Gastroesophageal sphincter (tissue), 4 donors: ENCODE results near the gene BRD7. TPM values are rescaled to one million over a fixed set of nuclear protein-coding genes. Genes with fewer than 3 reads are reported as not detected.

Experiments used
- ATAC-seq: fragments of 150-250 bp; one replicate; pipeline ENCODE4 v1.9.1; 2016; ENCODE audit warnings: mild to moderate bottlenecking, moderate library complexity
- H3K27ac ChIP-seq, 4 donors: fragments of 200-600 bp; sonication (generic) in 3 of 4; 1 replicate in 3 of 4; 2 replicates in 1 of 4; pipeline ENCODE4 v1.5.1; 2016 to 2019
- H3K27me3 ChIP-seq: fragments of 200-600 bp; sonication (generic); one replicate; pipeline ENCODE4 v1.5.1; 2019
- H3K36me3 ChIP-seq, 2 donors: fragments of 200-600 bp; sonication (generic); one replicate each; pipeline ENCODE4 v1.5.1; 2019; ENCODE audit warnings: control low read depth in 1 of 2
- H3K4me1 ChIP-seq, 3 donors: fragments of 200-600 bp; sonication (generic); 1 replicate in 2 of 3; 2 replicates in 1 of 3; pipeline ENCODE4 v1.5.1; 2016 to 2019; ENCODE audit warnings: control low read depth in 2 of 3
- H3K4me3 ChIP-seq, 2 donors: fragments of 200-600 bp; sonication (generic); one replicate each; pipeline ENCODE4 v1.5.1; 2019; ENCODE audit warnings: mild to moderate bottlenecking in 1 of 2, moderate library complexity in 1 of 2
- H3K9me3 ChIP-seq, 3 donors: fragments of 200-600 bp; sonication (generic); one replicate each; pipeline ENCODE4 v1.5.1; 2017 to 2019; ENCODE audit warnings: control low read depth in 2 of 3
- CTCF ChIP-seq, 4 experiments: fragments of 200-600 bp in 2 of 4; fragments of 450-650 bp in 2 of 4; sonication (generic) in 1 of 4; IDR thresholded peaks; one replicate each; pipeline ENCODE4 v1.5.1; 2017 to 2019; ENCODE audit warnings: antibody characterized with exemption in 4 of 4, mild to moderate bottlenecking in 2 of 4, moderate library complexity in 2 of 4
- EP300 ChIP-seq: sonication (generic); formaldehyde crosslinking; IDR thresholded peaks from one replicate; pipeline ENCODE4 v1.6.1; 2017; ENCODE audit warnings: antibody characterized with exemption, mild to moderate bottlenecking
- POLR2A ChIP-seq, 2 donors: fragments of 450-650 bp; IDR thresholded peaks; one replicate each; pipeline ENCODE4 v1.6.1; 2017; ENCODE audit warnings: antibody characterized with exemption in 2 of 2, mild to moderate bottlenecking in 2 of 2, moderate library complexity in 1 of 2
- POLR2AphosphoS5 ChIP-seq: sonication (generic); formaldehyde crosslinking; IDR thresholded peaks from one replicate; pipeline ENCODE4 v1.6.1; 2017; ENCODE audit warnings: antibody characterized with exemption
- WGBS, 2 donors: methylation state at CpG; one replicate each; pipeline ENCODE4 v1.1.5; 2018; ENCODE audit warnings: low coverage in 1 of 2; 5-methylcytosine and 5-hydroxymethylcytosine counted together
- total RNA-seq, 4 donors: library from RNA; depleted of rRNA; stranded (reverse); fragments of >200 nt; gene quantifications; one replicate each; pipeline ENCODE4 v1.1.0, GENCODE V29; 2016

The BRD7 gene
- total RNA-seq, 4 donors from 2014 or later: 59.1 to 84.0 (median 70.5) TPM

- no peaks in the 10 kb centered on the region for H3K9me3 ChIP-seq
- H3K4me1 ChIP-seq: peaks cover 0 to 66% (median 0%) of the 10 kb centered on the region in 3 donors
- H3K27ac ChIP-seq: peak overlapping the region in 3 of 4 donors; percentile 16 to 38 (median 35)
- ATAC-seq: peak; percentile 72
- H3K27me3 ChIP-seq: no peaks in the 10 kb centered on the region
- 57 to 66% methylated on average over 4 to 7 of the region's 7 CpGs for WGBS, 2 donors
- TF ChIP-seq POLR2A (IDR thresholded peaks at IDR 0.05) (no peak), EP300 (no peak), CTCF (IDR thresholded peaks at IDR 0.05) (peak; percentile 26 to 68 (median 54)), POLR2AphosphoS5 (no peak)
- no peak overlapping the region for H3K4me3 ChIP-seq
- peaks cover 0 to 53% of the 10 kb centered on the region in 2 donors for H3K36me3 ChIP-seq
These were observed 41.8 kb downstream of the BRD7 start for GRCh38 chr16:50326835-50327465.

- H3K4me1 ChIP-seq: peaks cover 0 to 59% (median 0%) of the 10 kb centered on the region in 3 donors
- WGBS, 2 donors: 96% methylated on average over 5 of the region's 5 CpGs; no CpG with 5 or more reads in 1 of the 2 donors
- H3K27me3 ChIP-seq: no peaks in the 10 kb centered on the region
- no peaks in the 10 kb centered on the region for H3K9me3 ChIP-seq
- no peak for ATAC-seq
- H3K36me3 ChIP-seq: peaks cover 0 to 59% of the 10 kb centered on the region in 2 donors
- TF ChIP-seq POLR2A (IDR thresholded peaks at IDR 0.05): no peak
- no peak for TF ChIP-seq CTCF (IDR thresholded peaks at IDR 0.05)
- no peak for TF ChIP-seq POLR2AphosphoS5
- TF ChIP-seq EP300: no peak
- no peak overlapping the region for H3K27ac ChIP-seq
- H3K4me3 ChIP-seq: no peak overlapping the region
These were observed 42.5 kb downstream of the BRD7 start for GRCh38 chr16:50326264-50326663.

GRCh38 chr16:50324345-50324744 is 44.4 kb downstream of the BRD7 start:
- Histone ChIP-seq H3K27me3 (no peaks in the 10 kb centered on the region), H3K4me1 (peaks cover 0 to 40% (median 0%) of the 10 kb centered on the region in 3 donors), H3K9me3 (no peaks in the 10 kb centered on the region), H3K36me3 (peaks cover 7 to 78% of the 10 kb centered on the region in 2 donors), H3K4me3 (no peak overlapping the region), H3K27ac (peak overlapping the region in 2 of 4 donors; percentile 21 to 58)
- no peak for ATAC-seq
- no peak for TF ChIP-seq CTCF (IDR thresholded peaks at IDR 0.05)
- no peak for TF ChIP-seq POLR2AphosphoS5
- no peak for TF ChIP-seq POLR2A (IDR thresholded peaks at IDR 0.05)
- TF ChIP-seq EP300: no peak
- 56 to 73% methylated on average over 6 of the region's 6 CpGs for WGBS, 2 donors

GRCh38 chr16:50323335-50324011 is 45.3 kb downstream of the BRD7 start:
- Histone ChIP-seq H3K4me1 (peaks cover 0 to 36% (median 0%) of the 10 kb centered on the region in 3 donors), H3K27me3 (no peaks in the 10 kb centered on the region), H3K9me3 (no peaks in the 10 kb centered on the region), H3K36me3 (peaks cover 7 to 84% of the 10 kb centered on the region in 2 donors), H3K27ac (peak overlapping the region in 3 of 4 donors; percentile 23 to 63 (median 58)), H3K4me3 (no peak overlapping the region)
- peak; percentile 51 for ATAC-seq
- 37 to 47% methylated on average over 7 to 11 of the region's 11 CpGs for WGBS, 2 donors
- TF ChIP-seq POLR2A (IDR thresholded peaks at IDR 0.05) (no peak), POLR2AphosphoS5 (peak; percentile 51), EP300 (no peak), CTCF (IDR thresholded peaks at IDR 0.05) (peak in 1 of 4 experiments; percentile 22)
